ENCODE data around the gene HS3ST1.

- TF ChIP-seq ISL1 (CRISPR knock-in tag; IDR thresholded peaks at IDR 0.05) (no peak), ZFP3 (CRISPR knock-in tag; IDR thresholded peaks at IDR 0.05) (no peak), CREB5 (CRISPR knock-in tag; IDR thresholded peaks at IDR 0.05; ENCODE audit: low read depth) (no peak)
Measured at GRCh38 chr4:11435557-11435956, 6.9 kb upstream of the HS3ST1 start.

All from SK-N-SH treated with all-trans-retinoic acid at 6 μM for 48 hours (cell line).